ENCODE data around the gene PHYHIPL.

Gene PHYHIPL

DNA sequence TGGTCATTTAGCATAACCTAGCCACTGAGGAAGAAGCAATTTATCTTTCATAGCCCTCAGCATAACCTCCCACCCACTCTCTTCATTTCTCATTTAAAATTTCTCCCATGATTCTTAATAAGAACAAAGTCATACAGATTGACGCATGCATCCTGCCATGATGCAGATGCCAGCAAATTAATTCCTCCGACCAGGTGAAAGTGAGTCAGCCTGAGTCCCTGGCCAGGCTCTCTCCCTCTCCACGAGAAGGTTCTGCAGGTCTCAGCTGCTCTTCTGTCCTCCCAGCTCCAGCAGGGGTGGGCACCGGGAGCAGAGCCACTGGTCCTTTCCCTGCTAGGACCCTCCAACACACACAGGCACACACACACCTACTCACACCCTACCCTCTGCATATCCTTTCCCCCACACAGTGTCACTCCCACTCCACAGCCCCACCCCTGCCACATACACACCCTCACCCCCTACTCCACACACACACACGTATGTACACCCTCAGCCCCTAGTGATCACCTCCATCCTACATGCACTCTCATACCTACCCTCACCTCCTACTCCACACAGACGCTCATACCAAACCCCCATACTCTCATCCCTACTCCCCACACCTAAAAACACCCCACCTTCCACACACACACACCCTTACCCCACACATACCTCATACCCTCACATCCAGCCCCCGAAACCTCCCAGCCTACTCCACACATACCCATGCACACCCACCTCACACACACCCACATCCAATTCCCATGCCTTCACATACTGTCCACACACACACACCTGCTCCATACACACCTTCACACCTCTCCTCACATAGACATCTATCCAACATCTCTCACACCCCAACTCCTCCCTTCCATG is 107.9 kb downstream of the PHYHIPL start:
- Histone ChIP-seq H3K36me3 (replicated peaks) (no peaks in the 10 kb centered on the region), H3K27ac (no peak overlapping the region), H3K4me3 (ENCODE audit: low read depth, low read length) (no peak overlapping the region), H3K27me3 (replicated peaks) (no peaks in the 10 kb centered on the region)
- TF ChIP-seq, protein P1, sequence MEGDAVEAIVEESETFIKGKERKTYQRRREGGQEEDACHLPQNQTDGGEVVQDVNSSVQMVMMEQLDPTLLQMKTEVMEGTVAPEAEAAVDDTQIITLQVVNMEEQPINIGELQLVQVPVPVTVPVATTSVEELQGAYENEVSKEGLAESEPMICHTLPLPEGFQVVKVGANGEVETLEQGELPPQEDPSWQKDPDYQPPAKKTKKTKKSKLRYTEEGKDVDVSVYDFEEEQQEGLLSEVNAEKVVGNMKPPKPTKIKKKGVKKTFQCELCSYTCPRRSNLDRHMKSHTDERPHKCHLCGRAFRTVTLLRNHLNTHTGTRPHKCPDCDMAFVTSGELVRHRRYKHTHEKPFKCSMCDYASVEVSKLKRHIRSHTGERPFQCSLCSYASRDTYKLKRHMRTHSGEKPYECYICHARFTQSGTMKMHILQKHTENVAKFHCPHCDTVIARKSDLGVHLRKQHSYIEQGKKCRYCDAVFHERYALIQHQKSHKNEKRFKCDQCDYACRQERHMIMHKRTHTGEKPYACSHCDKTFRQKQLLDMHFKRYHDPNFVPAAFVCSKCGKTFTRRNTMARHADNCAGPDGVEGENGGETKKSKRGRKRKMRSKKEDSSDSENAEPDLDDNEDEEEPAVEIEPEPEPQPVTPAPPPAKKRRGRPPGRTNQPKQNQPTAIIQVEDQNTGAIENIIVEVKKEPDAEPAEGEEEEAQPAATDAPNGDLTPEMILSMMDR (IDR thresholded peaks at IDR 0.05; ENCODE audit: low read depth, low read length, missing control alignments) = no peak
- in situ Hi-C loops (cut with HindIII; ENCODE audit: low pct_ligation_motif_present, low sequenced_read_pairs) = no loop called here
- DNase-seq = no peak

DNA sequence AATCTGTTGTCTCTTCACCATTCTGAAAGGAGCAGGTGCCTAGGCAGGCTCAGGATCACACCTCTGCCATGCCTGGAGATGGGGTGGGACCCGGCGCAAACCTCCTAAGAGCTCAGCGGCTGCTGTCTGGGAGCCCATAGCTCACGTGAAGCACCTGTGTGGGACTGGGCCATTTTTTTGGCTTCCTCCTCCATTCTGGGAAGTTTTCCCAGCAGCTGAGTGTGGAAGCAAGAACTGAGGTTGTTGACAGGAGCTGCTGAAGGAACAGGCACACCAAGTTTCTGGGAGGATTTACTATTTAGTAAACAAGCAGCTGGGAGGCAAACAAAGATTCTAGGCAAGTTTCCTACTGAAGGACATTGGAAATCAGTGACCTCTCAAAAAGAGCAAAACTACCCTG is 108.6 kb downstream of the PHYHIPL start:
- DNase-seq = no peak
- Histone ChIP-seq H3K27ac (no peak overlapping the region), H3K36me3 (replicated peaks) (no peaks in the 10 kb centered on the region), H3K27me3 (replicated peaks) (no peaks in the 10 kb centered on the region), H3K4me3 (ENCODE audit: low read depth, low read length) (no peak overlapping the region)
- TF ChIP-seq, protein P1 (IDR thresholded peaks at IDR 0.05; ENCODE audit: low read depth, low read length, missing control alignments) = no peak
- in situ Hi-C loops (cut with HindIII; ENCODE audit: low pct_ligation_motif_present, low sequenced_read_pairs) = no loop called here

DNA sequence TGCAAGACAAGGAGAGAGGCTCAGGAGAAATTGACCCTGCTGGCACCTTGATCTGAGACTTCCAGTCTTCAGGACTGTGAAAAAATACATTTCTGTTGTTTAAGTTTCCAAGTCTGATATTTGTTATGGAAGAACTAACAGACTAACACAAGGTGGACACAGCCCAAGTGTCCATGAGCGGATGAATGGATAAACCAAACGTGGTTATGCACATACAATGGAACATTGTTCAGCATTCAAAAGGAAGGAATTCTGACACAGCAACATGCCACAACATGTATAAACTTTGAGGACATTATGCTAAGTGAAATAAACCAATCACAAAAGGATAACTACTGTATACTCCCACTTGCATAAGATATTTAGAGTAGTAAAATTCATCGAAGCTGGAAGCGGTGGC is 109.4 kb downstream of the PHYHIPL start:
- Histone ChIP-seq H3K27ac (no peak overlapping the region), H3K27me3 (replicated peaks) (no peaks in the 10 kb centered on the region), H3K36me3 (replicated peaks) (no peaks in the 10 kb centered on the region), H3K4me3 (ENCODE audit: low read depth, low read length) (no peak overlapping the region)
- no peak for DNase-seq
- TF ChIP-seq, protein P1 (IDR thresholded peaks at IDR 0.05; ENCODE audit: low read depth, low read length, missing control alignments) = no peak
- in situ Hi-C loops (cut with HindIII; ENCODE audit: low pct_ligation_motif_present, low sequenced_read_pairs) = no loop called here

DNA sequence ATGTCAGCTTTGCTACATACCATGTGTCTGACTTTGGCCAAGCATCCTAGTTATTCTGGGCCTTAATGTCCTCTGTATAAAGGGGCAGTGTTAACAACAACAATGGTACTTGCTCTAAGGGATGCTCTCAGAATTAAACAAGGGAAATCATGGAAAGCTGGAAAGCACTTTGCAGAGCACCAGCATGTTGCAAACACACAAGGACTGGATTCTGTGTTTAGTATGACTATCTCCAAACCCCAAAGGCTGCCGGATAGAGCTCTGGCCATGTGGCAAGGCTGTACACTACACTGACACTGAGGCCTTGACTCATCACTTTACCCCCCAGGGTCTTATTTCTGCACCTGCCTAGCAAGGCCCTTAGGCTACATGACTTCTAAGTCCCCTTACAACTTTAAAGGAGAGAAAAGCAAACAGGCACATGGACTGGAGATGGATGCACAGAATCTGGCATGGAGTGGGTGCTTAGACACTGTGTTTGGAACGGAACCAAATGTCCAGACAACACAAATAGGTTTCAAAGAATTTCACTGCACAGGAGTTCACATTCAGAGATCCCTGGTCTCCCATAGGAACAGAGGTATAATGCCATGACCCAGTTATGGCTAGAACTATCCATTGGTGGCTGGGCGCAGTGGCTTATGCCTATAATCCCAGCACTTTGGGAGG is 111.3 kb downstream of the PHYHIPL start:
- Histone ChIP-seq H3K27ac (no peak overlapping the region), H3K4me3 (ENCODE audit: low read depth, low read length) (no peak overlapping the region), H3K27me3 (replicated peaks) (no peaks in the 10 kb centered on the region), H3K36me3 (replicated peaks) (no peaks in the 10 kb centered on the region)
- no peak for DNase-seq
- TF ChIP-seq, protein P1 (IDR thresholded peaks at IDR 0.05; ENCODE audit: low read depth, low read length, missing control alignments) = no peak
- in situ Hi-C loops (cut with HindIII; ENCODE audit: low pct_ligation_motif_present, low sequenced_read_pairs) = no loop called here

DNA sequence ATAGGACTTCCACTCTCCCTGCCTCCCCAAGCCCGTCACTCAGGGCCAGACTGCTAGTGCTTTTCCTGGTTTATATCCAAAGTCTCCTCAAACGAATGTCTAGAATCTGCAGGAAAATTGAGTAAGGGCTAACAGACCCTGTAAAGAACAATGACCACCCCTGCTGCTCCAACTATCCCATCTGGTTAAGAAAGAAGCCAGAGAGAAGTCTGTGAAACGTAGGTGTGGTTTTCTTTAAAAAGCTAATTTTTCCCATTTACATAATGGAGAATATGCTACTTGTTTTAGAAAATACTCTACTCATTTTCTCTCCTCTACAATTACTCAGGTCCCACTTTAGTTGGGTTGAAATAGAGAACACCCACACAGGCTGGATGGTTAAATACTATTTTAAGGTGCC is 113.4 kb downstream of the PHYHIPL start:
- Histone ChIP-seq H3K36me3 (replicated peaks) (no peaks in the 10 kb centered on the region), H3K27ac (no peak overlapping the region), H3K27me3 (replicated peaks) (no peaks in the 10 kb centered on the region), H3K4me3 (ENCODE audit: low read depth, low read length) (no peak overlapping the region)
- TF ChIP-seq, protein P1 (IDR thresholded peaks at IDR 0.05; ENCODE audit: low read depth, low read length, missing control alignments) = no peak
- in situ Hi-C loops (cut with HindIII; ENCODE audit: low pct_ligation_motif_present, low sequenced_read_pairs) = no loop called here
- DNase-seq = no peak

Data from brain microvascular endothelial cell (primary cell).